Endodermal cell (in vitro differentiated cells): Measurements from ENCODE around the gene NFIA. TPM values are rescaled to one million over a fixed set of nuclear protein-coding genes. Genes with fewer than 3 reads are reported as not detected.

Experiments used
- DNase-seq: peaks from one replicate; pipeline ENCODE4 v3.0.0-alpha.2; 2017
- H3K27ac ChIP-seq: 2 replicates; pipeline ENCODE4 v1.5.1; 2013; ENCODE audit warnings: mild to moderate bottlenecking, low read depth, low read length, moderate library complexity
- H3K27me3 ChIP-seq: 2 replicates; pipeline ENCODE4 v1.6.1; 2013; ENCODE audit warnings: mild to moderate bottlenecking, low read length, moderate library complexity; ENCODE audit not compliant: insufficient read depth, control insufficient read depth, poor library complexity, severe bottlenecking
- H3K36me3 ChIP-seq: 2 replicates; pipeline ENCODE4 v1.7.0; 2013; ENCODE audit warnings: mild to moderate bottlenecking, low read length, moderate library complexity; ENCODE audit not compliant: control insufficient read depth, insufficient read depth
- H3K4me1 ChIP-seq: one replicate; pipeline ENCODE4 v1.7.0; 2013; ENCODE audit warnings: low read length; ENCODE audit not compliant: control insufficient read depth, insufficient read depth
- H3K4me3 ChIP-seq: 2 replicates; pipeline ENCODE4 v1.5.1; 2013; ENCODE audit warnings: mild to moderate bottlenecking, low read length, moderate library complexity
- H3K9ac ChIP-seq: 2 replicates; pipeline ENCODE4 v1.6.1; 2013; ENCODE audit warnings: mild to moderate bottlenecking, low read length, moderate library complexity; ENCODE audit not compliant: poor library complexity, severe bottlenecking; ENCODE audit errors: extremely low read depth
- H3K9me3 ChIP-seq: 2 replicates; pipeline ENCODE4 v1.6.1; 2013; ENCODE audit warnings: mild to moderate bottlenecking, low read length, moderate library complexity; ENCODE audit not compliant: control insufficient read depth
- H3K27ac Mint-ChIP-seq: 2 replicates; pipeline ENCODE4 v1.8.0; 2020; ENCODE audit warnings: mixed read lengths
- H3K27me3 Mint-ChIP-seq: 2 replicates; pipeline ENCODE4 v1.8.0; 2021; ENCODE audit warnings: mild to moderate bottlenecking, mixed read lengths; ENCODE audit not compliant: insufficient read depth
- H3K36me3 Mint-ChIP-seq: 2 replicates; pipeline ENCODE4 v1.8.0; 2020; ENCODE audit warnings: low read depth, mixed read lengths
- H3K4me1 Mint-ChIP-seq: 2 replicates; pipeline ENCODE4 v1.8.0; 2020; ENCODE audit warnings: mixed read lengths
- H3K4me3 Mint-ChIP-seq: 2 replicates; pipeline ENCODE4 v1.8.0; 2020; ENCODE audit warnings: mild to moderate bottlenecking, moderate library complexity, mixed read lengths
- H3K9me3 Mint-ChIP-seq: 2 replicates; pipeline ENCODE4 v1.8.0; 2020; ENCODE audit warnings: mild to moderate bottlenecking, mixed read lengths
- CTCF ChIP-seq: fragments of 200-600 bp; sonication (generic); conservative IDR thresholded peaks from 2 replicates; pipeline ENCODE4 v1.5.0; 2021; ENCODE audit warnings: antibody characterized with exemption, mild to moderate bottlenecking
- WGBS, 2 experiments: methylation state at CpG; one replicate each; pipeline versions ENCODE4 v1.1.5 to v1.1.7; 2013; ENCODE audit warnings: missing lambda C conversion rate in 2 of 2, mixed read lengths in 1 of 2; ENCODE audit not compliant: insufficient coverage in 1 of 2, insufficient read length in 1 of 2; 5-methylcytosine and 5-hydroxymethylcytosine counted together
- total RNA-seq, 2 donors: library from RNA; stranded (reverse); fragmentation: NEBNext Ultra II Directional in 1 of 2; extraction: Animal tissue kit (Norgen Biotek cat#: 25700) in 1 of 2; gene quantifications; 2 replicates in 1 of 2; 3 replicates in 1 of 2; pipeline ENCODE4 v1.2.1, GENCODE V29; 2021

Gene NFIA
- total RNA-seq, 2 donors from 2014 or later: 2.3 to 3.8 TPM

- no peak overlapping the region for H3K27ac ChIP-seq
- 27 to 50% methylated on average over 1 to 6 of the region's 7 CpGs for WGBS, 2 experiments
- H3K9me3 ChIP-seq: no peaks in the 10 kb centered on the region
- no peak overlapping the region for H3K4me3 ChIP-seq
- H3K27me3 ChIP-seq: peaks cover 53% of the 10 kb centered on the region
- Mint-ChIP-seq H3K4me1 (peaks cover 3% of the 10 kb centered on the region), H3K9me3 (no peaks in the 10 kb centered on the region), H3K27me3 (peaks cover 99% of the 10 kb centered on the region), H3K36me3 (no peaks in the 10 kb centered on the region), H3K27ac (no peak overlapping the region), H3K4me3 (no peak overlapping the region)
- no peaks in the 10 kb centered on the region for H3K36me3 ChIP-seq
- no peak for DNase-seq
- H3K4me1 ChIP-seq: no peaks in the 10 kb centered on the region
- no peak overlapping the region for H3K9ac ChIP-seq
- no peak for TF ChIP-seq CTCF
Measured at GRCh38 chr1:61477301-61477700, 394.9 kb downstream of the NFIA start.

GRCh38 chr1:61480273-61480935 is 398.0 kb downstream of the NFIA start:
- no peaks in the 10 kb centered on the region for H3K9me3 ChIP-seq
- DNase-seq: no peak
- Mint-ChIP-seq H3K4me3 (no peak overlapping the region), H3K36me3 (no peaks in the 10 kb centered on the region), H3K4me1 (peaks cover 3% of the 10 kb centered on the region), H3K27me3 (peaks cover 94% of the 10 kb centered on the region), H3K9me3 (no peaks in the 10 kb centered on the region), H3K27ac (no peak overlapping the region)
- no peak overlapping the region for H3K9ac ChIP-seq
- 88 to 90% methylated on average over 3 to 4 of the region's 4 CpGs for WGBS, 2 experiments
- TF ChIP-seq CTCF: no peak
- no peaks in the 10 kb centered on the region for H3K36me3 ChIP-seq
- peaks cover 43% of the 10 kb centered on the region for H3K27me3 ChIP-seq
- no peaks in the 10 kb centered on the region for H3K4me1 ChIP-seq
- no peak overlapping the region for H3K4me3 ChIP-seq
- H3K27ac ChIP-seq: no peak overlapping the region

- peaks cover 88% of the 10 kb centered on the region for H3K27me3 Mint-ChIP-seq
- H3K4me3 ChIP-seq: no peak overlapping the region
Measured at GRCh38 chr1:61481315-61481715, 399.0 kb downstream of the NFIA start.

More at GRCh38 chr1:61481315-61481715, 399.0 kb downstream of the NFIA start:
- Histone ChIP-seq H3K9ac (no peak overlapping the region), H3K9me3 (no peaks in the 10 kb centered on the region), H3K4me1 (no peaks in the 10 kb centered on the region), H3K27me3 (peaks cover 34% of the 10 kb centered on the region), H3K36me3 (no peaks in the 10 kb centered on the region), H3K27ac (no peak overlapping the region)
- no peak for TF ChIP-seq CTCF
- DNase-seq: no peak
- Mint-ChIP-seq H3K36me3 (no peaks in the 10 kb centered on the region), H3K4me3 (no peak overlapping the region), H3K4me1 (peaks cover 3% of the 10 kb centered on the region), H3K27ac (no peak overlapping the region), H3K9me3 (no peaks in the 10 kb centered on the region)
- 71 to 94% methylated on average over 2 to 3 of the region's 3 CpGs for WGBS, 2 experiments
